Measurements from ENCODE around the gene MRGPRF. TPM values are rescaled to one million over a fixed set of nuclear protein-coding genes. Genes with fewer than 3 reads are reported as not detected.
A peak's percentile ranks its signal among the peaks of the same experiment; 100 is the strongest.

MRGPRF gene, protein sequence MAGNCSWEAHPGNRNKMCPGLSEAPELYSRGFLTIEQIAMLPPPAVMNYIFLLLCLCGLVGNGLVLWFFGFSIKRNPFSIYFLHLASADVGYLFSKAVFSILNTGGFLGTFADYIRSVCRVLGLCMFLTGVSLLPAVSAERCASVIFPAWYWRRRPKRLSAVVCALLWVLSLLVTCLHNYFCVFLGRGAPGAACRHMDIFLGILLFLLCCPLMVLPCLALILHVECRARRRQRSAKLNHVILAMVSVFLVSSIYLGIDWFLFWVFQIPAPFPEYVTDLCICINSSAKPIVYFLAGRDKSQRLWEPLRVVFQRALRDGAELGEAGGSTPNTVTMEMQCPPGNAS
- polyA plus RNA-seq (2011; rRNA removed) (13.8 and 24.4 TPM in 2 replicates), polyA minus RNA-seq (2011; rRNA and poly(A)+ RNA removed) (10.9 and 15.0 TPM in 2 replicates)

- POLR2A ChIA-PET = interaction anchor here (0.7 kb wide), 1 partner anchor 820 kb away, joined by 3 read pairs; no protein-coding TSS in a partner anchor
- TF ChIP-seq, protein P1, sequence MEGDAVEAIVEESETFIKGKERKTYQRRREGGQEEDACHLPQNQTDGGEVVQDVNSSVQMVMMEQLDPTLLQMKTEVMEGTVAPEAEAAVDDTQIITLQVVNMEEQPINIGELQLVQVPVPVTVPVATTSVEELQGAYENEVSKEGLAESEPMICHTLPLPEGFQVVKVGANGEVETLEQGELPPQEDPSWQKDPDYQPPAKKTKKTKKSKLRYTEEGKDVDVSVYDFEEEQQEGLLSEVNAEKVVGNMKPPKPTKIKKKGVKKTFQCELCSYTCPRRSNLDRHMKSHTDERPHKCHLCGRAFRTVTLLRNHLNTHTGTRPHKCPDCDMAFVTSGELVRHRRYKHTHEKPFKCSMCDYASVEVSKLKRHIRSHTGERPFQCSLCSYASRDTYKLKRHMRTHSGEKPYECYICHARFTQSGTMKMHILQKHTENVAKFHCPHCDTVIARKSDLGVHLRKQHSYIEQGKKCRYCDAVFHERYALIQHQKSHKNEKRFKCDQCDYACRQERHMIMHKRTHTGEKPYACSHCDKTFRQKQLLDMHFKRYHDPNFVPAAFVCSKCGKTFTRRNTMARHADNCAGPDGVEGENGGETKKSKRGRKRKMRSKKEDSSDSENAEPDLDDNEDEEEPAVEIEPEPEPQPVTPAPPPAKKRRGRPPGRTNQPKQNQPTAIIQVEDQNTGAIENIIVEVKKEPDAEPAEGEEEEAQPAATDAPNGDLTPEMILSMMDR (IDR thresholded peaks at IDR 0.05; ENCODE audit: insufficient read depth, low read depth, low read length) = peak; percentile 83
- CTCF ChIA-PET = interaction anchor here (0.7 to 6.3 kb wide), 14 partner anchors 9 to 657 kb away, joined by 3 to 54 read pairs (median 4); no protein-coding TSS in a partner anchor
- no peaks in the 10 kb centered on the region for H3K36me3 ChIP-seq (ENCODE audit: control insufficient read depth, insufficient read depth, low read length)
- H3K27me3 ChIP-seq (ENCODE audit: control insufficient read depth, insufficient read depth, low read length) = no peaks in the 10 kb centered on the region
- DNase-seq (ENCODE audit: low read depth) = peak; percentile 58
- peak within 1 kb of the TSS; percentile 51 for H3K4me3 ChIP-seq (ENCODE audit: low read depth, low read length)
Observed at GRCh38 chr11:69013009-69013951, at the start of gene MRGPRF. Gene MRGPRF (minus strand): TSS chr11:69013246. CDS start chr11:69009901, 3,345 bp downstream.

- Histone ChIP-seq H3K4me3 (ENCODE audit: low read depth, low read length) (no peak overlapping the region), H3K36me3 (ENCODE audit: control insufficient read depth, insufficient read depth, low read length) (peaks cover 28% of the 10 kb centered on the region), H3K27me3 (ENCODE audit: control insufficient read depth, insufficient read depth, low read length) (no peaks in the 10 kb centered on the region)
- TF ChIP-seq, protein P1 (IDR thresholded peaks at IDR 0.05; ENCODE audit: insufficient read depth, low read depth, low read length) = no peak
- no peak for DNase-seq (ENCODE audit: low read depth)
- ChIA-PET POLR2A (no interaction called here), CTCF (interaction anchor here (1.1 kb wide), 1 partner anchor 10 kb away, joined by 5 read pairs; no protein-coding TSS in a partner anchor)
Observed at GRCh38 chr11:69062169-69062855, 49.3 kb upstream of the MRGPRF start.

DNA sequence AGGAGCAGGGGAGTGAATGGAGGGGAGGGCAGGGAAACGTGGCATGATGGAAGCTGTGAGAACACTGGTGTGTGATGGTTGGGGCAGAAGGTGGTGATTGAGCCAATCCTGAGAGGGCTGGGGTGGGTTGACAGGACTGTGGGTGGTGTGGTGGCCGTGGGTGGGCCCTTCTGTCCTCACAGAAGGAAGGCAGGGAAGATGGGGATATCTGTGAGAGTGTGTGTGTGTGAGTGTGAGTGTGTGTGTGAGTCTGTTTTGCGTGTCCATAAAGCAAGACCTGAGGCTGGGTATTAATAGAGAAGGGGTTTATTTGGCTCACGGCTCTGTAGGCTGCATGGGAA is 48.6 kb upstream of the MRGPRF start:
- ChIA-PET POLR2A (no interaction called here), CTCF (no interaction called here)
- TF ChIP-seq, protein P1 (IDR thresholded peaks at IDR 0.05; ENCODE audit: insufficient read depth, low read depth, low read length) = no peak
- Histone ChIP-seq H3K4me3 (ENCODE audit: low read depth, low read length) (no peak overlapping the region), H3K27me3 (ENCODE audit: control insufficient read depth, insufficient read depth, low read length) (no peaks in the 10 kb centered on the region), H3K36me3 (ENCODE audit: control insufficient read depth, insufficient read depth, low read length) (peaks cover 26% of the 10 kb centered on the region)
- DNase-seq (ENCODE audit: low read depth) = no peak

DNA sequence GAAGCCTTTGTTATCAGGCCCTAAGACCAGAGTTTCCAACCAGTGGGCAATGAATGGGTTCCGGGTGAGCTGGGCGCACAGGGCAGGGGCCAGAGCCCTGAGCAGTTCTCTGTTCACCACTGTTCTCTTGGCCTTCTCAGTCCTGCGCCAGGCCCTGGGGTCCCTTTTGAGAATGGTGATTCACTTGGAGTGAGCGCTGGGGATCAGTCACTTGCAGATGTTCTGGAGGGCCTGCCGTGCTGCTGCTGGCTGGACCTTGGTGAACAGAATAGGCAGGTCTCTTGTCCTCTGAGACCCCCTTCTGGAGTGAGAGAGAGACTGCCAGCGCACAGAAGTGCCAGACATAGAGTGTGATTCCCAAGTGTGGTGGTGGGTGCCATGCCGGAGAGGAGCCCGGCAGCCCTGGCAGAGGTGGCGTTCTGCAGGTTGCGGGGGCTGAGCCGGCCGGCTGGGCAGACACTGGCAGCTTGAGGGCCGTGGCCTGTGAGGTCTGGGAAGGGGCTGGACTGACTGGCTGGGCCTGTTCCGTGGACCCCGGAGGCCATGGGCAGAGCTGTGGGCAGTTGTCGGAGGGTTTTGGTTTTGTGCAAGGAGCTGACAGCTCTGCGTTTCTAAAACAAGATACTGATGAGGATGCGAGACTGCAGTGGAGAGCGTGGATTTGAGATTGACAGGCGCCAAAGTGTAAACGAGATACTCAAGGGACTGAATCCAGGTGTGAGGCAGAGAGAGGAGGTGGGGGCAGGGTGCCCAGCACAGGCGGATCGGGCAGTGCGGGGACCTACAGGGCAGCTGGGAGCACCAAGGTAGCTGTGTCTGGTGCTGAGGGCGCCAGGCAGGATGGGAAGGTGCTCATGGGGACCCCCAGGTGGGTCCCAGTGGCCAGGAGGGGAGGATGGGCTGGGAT is 48.0 kb upstream of the MRGPRF start:
- DNase-seq (ENCODE audit: low read depth) = no peak
- no peak overlapping the region for H3K4me3 ChIP-seq (ENCODE audit: low read depth, low read length)
- ChIA-PET POLR2A (no interaction called here), CTCF (no interaction called here)
- peaks cover 26% of the 10 kb centered on the region for H3K36me3 ChIP-seq (ENCODE audit: control insufficient read depth, insufficient read depth, low read length)
- H3K27me3 ChIP-seq (ENCODE audit: control insufficient read depth, insufficient read depth, low read length) = no peaks in the 10 kb centered on the region
- TF ChIP-seq, protein P1 (IDR thresholded peaks at IDR 0.05; ENCODE audit: insufficient read depth, low read depth, low read length) = no peak

All from BJ (cell line).